Epidermal melanocyte (primary cell): ENCODE measurements around the gene CDHR5.
A peak's percentile ranks its signal among the peaks of the same experiment; 100 is the strongest.
"Not testable (repeated sequence)": the region's sequence is repeated elsewhere in the genome, so short reads cannot be mapped to it uniquely, and the experiment has no call there.

Experiments used
- DNase-seq: peaks from one replicate; pipeline ENCODE4 v3.0.0; 2011; ENCODE audit warnings: low spot score; ENCODE audit not compliant: insufficient read length

CDHR5 gene

DNA sequence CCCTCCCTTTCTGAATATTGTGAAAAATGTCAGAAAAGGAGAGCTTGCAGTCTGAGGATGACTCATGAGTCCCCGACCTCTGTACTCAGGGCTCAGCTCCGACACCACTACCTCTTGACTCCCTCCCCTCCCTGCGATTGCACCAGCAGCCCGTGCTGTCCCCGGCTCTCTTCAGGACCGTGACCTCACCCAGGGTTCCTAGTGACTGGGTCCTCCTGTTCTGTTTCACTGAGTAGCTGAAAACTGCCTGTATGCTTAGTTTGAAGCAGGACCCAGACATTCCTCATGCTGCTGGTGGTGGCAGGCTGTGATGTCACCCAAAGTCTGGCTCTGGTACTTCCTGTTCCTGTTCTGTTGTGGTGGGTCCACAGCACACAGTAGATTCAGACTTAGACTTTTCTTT, 36.8 kb downstream of the CDHR5 start:
- no peak for DNase-seq

DNA sequence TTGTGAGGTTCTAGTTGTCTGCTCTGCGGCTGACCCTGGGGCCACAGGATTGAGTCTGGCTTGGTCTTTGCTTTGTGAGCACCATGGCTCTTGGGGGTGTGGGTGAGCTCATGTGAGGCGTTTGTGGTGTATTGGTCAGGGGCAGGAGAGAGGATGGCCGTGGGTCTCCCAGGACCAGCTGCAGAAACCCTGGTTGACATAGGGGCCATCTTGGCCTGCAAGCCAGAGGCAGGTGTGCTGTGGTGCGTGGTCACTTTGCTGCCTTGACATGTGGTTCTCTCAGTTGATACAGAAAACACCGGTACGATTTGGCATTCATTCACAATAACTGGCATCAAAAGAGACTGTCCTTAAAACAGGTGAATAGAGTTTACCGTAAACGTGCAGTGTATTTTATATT, 37.2 kb downstream of the CDHR5 start:
- no peak for DNase-seq

DNA sequence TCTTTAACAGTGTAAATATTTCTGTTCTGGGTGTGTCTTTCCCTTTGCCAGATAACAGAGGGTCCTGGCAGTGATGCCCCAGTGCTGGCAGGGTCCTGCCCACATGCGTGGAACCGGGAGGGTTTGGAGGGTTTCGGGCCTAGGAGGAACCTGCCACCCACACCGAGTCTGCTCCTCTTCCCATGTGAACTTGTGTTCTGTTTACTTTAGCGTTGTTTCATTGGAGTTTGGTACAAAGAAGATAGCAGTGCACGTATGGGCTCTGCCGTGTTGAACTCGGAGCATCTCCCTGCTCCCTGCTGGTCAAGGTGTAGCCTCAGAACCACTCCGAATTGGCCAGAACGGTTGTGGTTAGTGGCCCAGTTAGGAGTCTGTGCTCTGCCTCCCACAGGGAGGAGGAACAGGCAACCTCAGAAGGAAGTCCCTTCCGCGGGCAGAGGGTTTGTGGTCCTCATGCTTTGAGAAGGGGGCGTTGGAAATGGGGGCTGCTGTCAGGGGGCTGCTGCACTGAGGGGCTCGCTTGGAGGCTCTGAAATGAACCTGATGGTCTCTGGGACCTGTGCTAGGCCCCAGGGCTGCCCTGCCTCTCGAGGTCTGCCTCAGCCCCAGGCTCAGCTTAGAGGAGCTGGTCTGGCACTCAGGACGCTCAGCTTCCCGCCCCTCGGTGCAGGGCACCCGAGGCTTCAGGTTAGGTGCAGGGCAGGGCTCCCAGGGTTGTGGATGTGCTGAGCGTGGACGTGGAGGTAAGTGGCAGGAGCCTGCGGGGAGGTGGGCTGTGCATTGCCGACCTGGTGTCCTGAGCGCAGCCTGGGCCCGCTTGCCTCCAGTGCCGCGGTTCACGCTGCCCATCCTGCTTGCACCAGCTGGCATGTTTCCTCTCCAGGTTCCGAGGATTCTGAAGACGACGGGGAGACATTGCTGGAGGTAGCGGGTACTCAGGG, 38.1 kb downstream of the CDHR5 start:
- DNase-seq = no peak

DNA sequence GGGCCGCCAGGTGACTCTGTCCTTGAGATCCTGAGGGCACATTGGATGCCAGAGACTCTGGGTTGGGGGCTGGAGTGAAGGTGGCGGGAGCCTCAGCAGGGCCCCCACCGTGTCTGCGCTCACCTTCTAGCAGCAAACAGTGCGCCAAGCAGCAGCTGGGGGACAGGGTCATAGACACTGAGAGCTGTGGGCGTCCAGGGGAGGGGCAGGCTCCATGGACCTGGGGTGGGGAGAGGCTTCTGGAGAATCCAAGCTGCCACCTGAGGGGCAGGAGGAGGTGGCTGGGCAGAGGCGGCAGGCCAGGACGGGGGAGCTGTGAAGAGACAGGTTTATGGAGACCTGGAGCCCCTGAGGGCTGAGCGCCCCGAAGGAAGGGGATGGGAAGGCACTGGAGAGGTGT, 40.5 kb downstream of the CDHR5 start:
- no peak for DNase-seq

DNA sequence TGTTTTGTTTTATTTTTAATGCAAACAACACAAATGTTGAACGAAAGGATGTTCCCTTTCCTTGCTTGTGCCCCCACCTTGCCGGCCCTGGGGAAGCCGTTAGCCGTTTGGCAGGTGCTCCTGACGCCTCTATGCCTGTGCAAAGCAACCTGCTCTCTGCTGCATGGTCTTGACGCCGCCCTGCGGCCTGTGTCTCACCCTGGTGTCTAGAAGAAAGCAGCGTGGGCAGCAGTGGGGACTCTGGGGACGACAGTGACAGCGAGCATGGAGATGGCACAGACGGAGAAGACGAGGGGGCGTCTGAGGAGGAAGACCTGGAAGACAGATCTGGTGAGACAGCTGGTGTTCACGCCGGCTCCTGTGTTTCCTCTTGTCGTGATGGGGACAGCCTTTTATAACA, 43.0 kb downstream of the CDHR5 start:
- no peak for DNase-seq

DNA sequence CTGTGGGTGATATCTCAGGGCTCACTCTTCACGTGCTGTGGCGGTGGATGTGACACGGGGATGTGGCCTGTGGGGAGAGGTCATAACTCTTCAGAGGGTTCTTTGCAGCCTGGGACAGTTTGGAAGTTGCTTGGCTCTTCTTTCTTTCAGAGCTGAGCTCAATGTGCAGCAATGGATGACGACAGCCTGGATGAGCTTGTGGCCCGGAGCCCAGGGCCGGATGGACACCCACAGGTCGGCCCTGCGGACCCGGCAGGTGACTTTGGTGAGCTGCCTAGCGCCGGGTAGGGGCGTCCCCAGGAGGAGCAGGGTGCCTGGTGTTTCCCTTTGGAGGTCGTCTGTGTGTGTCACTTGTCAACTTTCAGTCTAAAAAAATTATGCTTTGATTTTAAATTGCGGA, 43.4 kb downstream of the CDHR5 start:
- DNase-seq = no peak

DNA sequence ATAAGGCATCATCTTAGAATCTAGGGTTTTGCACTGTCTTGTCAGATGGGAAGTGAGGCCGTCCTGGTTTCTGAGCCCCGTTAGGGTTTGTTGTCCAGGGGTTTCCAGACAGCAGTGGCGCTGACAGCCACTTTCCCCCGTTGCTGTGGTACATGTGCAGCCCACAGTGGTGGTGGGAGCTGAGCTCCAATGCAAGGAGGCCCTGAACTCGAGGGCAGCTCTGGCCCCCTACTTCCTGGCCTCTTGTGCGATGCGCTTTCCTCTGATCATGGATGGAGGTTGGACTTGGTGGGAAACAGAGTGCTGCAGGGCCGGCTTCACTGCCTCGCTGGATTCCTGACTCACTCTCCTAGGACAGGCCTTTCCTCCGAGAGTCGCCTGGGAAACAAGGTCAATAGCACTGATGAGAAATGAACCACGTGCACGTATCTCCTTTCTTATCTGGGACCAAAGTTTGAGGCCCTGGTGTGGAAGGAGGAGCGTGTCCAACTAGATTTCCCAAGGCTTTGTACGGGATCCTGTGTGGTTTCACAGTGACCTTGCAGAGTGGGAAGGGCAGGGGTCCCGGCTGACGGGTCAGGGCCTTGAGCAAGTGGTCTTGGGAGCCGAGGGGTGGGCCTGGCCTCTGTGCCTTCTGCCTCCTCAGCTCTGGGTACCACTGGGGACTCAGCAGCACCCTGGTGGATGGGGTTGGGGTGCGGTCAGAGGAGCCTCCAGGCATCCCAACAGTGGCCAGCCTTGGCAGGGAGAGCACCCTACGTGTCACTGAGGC, 44.7 kb downstream of the CDHR5 start:
- no peak for DNase-seq

DNA sequence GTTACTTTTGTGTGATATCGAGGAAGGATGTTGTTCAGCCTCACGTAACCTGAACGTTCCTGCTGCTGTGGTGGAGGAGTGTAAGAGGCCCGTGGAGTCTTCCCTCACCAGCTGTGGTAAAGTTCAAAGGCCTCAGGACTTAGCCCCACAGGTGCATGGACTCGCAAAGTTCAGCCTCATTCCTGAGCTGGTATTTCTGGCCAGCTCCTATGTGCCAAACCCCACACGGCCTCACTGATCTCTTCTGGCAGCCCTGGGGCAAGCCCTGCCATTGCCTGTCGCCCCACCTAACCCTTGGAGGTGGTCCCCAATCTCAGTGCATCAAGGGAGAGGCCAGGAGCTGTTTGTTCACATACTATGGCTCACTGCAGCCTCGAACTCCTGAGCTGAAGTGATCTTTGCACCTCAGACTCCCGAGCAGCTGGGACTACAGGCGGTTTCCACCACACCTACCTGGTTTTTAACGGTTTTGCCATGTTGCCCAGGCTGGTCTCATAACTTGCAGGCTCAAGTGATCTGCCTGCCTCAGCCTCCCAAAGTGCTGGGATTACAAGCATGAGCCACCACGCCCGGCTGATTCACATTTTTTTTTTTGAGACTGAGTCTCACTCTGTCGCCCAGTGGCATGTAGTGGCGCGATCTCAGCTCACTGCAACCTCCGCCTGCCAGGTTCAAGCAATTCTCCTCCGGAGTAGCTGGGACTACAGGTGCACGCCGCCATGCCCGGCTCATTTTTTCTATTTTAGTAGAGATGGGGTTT, 46.3 kb downstream of the CDHR5 start:
- no peak for DNase-seq

DNA sequence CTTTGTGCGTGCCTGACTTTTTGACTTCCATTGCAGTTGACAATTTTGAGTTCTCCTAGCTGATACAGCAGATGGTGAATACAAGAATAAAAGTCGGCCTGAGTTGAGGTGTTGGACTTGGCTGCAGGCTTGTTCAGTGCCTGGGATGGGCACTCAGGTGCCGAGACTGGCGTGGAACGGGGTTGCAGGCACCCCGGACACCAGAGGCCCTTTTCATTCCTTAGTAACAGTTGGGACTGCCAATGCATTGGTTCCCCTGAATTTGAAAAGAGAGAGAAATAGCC, 47.2 kb downstream of the CDHR5 start:
- no peak for DNase-seq

DNA sequence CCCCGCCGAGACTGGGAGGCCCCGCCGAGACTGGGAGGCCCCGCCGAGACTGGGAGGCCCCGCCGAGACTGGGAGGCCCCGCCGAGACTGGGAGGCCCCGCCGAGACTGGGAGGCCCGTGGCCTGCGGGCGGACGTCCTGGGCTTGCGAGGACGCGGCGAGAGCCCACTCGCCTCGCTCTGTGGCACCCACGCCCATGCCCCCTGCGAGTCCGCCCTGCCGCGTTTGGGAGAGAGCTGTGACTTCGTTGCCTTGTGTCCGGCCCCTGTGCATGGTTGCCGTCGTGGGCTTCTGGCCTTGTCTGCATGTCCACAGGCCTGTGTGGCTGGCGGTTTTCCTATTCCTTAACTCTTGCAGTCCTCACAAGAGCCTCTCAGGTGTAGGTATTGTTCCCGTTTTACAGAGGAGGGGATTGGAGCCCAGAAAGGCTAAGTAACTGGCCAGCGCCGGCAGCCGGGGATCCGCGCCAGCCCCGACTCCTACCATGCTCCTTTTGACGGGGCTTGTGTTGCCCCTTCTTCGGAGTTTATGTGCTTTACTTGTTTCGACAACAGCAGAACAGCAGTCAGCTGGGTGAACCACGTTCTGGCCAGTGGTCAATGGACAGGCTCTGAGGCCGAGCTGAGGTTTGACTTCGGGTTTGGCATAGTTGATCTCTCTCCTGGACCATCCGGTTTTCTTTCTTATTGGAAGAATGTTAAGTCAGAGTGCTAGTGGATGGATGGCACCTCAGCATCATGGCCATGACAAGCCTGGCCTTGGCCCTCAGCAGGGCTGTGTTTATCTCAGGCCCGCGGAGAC, 47.7 kb downstream of the CDHR5 start:
- DNase-seq = no peak

DNA sequence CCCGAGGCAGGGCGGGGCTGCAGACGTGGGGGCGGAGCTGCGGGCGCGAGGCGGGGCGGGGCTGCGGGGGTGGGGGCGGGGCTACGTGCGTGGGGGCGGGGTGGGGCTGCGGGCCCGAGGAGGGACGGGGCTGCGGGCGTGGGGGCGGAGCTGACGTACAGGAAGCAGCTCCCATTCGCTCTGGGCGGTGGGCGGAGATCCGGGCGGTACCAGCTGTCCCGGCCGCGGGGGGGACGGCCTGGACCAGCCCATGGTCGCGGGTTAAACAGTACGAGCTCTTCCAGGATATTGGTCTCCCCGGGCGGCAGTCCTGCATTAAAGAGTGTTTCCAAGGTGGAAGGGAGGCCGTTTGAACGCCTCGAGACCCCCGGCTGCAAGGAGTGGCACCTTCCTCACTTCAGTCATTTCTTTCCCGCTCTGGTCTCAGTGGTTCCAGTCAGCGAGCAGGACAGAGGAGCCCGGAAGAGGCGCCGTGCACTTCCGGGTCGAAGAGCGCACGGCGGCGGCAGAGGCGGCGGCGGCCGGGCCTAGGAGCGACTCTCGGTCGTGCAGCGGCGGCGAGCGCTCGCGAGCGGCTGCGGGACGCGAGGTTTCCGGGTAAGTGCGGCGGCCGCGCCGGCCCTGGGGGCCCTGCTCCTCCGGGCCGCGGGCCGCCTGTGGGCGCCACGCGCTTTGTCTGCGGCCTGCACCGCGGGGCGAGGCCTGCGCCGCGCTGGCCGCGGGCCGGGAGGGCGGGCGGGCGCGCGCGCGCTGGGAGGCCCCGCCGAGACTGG, 48.6 kb downstream of the CDHR5 start, which contains the start of gene PHRF1:
Gene PHRF1, plus strand, starts transcription at position 475 of the 773 bp plus-strand sequence. CDS start 5,043 bp downstream, outside the sequence.
- peak; percentile 100 for DNase-seq

DNA sequence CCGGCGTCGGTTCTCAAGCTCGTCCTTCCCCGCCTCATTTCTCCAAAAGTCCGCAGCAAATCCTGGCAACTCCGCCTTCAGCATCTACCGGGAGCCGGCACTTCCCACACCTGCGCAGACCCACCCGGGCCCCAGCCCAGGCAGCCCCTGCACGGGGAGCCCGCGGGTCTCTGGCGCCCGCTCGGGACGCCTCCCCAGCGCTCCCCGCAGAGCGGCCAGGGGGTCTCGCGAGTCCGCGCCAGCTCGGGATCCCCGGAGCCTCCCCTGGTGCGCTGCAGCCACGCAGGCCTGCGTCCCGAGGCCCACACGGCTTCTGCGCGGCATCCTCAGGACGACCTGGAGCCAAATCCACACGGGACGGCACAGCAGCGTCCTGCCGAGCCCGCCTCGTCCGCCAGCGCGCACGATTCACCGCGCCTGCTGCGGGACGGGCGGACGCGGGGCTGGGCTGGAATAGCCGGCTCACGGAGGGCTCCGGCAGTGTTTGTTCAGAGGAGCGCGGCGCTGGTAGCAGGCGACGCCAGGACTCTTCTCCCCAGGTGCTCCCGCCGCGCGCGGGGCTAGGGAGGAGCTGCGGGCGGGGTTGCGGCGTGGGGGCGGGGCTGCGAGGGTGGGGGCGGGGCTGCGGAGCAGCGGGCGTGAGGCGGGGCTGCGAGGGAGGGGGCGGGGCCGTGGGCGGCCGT, 49.3 kb downstream of the CDHR5 start:
- DNase-seq = peak; percentile 79

DNA sequence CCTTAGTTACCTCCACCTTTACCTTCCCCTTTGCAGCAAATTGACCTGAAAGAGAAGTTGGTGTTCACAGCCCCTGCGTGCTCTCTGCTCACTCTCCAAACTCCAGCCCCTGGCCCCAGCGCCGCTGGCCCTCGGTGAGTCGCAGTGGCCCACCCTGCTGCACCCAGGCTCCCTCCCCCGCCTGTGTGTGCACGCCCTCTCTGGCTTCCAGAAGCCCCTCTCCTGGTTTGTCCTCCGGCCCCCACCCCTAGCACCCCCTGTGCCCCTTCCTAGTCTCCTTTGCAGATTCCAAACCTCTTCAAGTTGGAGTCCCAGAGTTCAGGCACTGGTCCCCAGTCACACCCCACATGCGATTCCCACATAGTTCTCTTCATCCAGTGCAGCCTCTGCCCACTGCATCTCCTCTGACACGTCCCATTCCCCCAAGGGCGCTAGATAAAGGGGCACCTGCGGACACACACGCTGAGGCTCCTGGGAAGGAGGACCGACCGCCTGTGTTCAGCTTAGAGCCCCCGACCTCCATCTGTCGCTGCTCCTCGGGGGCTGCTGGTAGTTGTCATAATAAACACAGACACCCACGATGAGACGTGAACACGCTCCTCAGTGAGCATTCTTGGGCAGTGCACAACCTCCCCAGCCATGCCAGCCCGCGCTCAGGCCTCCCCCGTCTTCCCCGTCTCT, 50.0 kb downstream of the CDHR5 start:
- DNase-seq = no peak

DNA sequence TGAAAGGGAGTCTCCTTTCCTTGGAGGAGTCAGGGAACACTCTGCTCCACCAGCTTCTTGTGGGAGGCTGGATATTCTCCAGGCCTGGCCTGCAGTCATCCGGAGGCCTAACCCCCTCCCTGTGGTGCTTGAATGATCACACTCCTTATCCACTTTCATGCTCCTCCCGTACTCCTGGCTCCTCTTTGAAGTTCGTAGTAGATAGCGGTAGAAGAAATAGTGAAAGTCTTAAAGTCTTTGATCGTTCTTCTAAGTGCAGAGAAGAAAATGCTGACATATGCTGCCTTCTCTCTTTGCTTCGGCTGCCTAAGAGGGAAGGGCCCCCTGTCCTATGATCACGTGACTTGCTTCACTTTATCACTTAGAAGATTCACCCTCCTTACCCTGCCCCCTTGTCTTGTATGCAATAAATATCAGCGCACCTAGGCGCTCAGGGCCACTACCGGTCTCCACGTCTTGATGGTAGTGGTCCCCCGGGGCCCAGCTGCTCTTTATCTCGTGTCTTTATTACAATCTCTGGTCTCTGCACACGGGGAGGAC, 50.7 kb downstream of the CDHR5 start:
- DNase-seq = not testable (repeated sequence)

DNA sequence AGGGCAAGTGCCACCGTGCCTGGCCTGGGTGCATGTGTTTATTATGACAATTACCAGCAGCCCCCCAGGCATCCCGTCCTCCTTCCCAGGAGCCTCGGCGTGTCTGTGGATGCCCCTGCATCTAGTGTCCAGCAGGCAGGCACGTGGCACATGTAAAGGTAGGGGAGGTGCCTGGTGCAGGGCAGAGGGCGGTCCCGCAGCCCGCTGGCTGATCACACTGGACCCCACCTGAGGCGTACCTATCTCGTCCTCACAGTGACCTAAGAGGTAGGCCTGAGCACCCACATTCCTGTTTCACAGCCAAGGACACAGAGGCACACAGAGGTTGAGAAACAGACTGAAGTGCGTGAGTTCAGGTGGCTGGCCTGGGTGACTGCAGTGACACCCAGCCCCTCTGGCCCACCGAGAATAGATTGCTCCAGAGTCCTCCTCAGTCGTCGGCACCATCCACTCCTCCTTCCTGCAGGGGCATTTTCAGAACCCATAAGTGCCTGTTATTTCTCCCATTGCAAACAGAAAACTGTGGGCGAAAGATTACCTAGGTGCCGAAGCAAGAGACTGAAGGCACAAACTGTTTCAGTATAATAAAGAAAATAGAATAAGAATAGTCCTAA, 51.5 kb downstream of the CDHR5 start:
- DNase-seq = no peak

DNA sequence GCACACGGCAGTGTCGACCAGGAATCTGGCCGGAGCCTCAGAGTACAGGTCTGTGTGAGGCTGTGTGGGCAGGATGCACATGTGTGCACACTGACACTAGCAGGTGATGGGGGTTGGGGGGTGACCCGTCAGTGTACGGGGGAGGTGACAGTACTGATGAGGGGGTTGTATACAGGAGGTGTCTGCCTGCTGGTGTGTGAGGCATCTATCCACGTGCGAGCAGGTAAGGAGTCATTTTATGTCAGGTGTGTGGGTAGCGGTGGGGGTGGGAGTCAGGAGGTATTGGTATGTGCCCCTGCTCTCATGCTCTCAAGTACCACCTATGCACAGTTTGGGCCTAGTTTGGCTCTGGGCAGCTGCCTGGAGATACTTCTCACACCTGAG, 53.0 kb downstream of the CDHR5 start:
- DNase-seq = no peak

DNA sequence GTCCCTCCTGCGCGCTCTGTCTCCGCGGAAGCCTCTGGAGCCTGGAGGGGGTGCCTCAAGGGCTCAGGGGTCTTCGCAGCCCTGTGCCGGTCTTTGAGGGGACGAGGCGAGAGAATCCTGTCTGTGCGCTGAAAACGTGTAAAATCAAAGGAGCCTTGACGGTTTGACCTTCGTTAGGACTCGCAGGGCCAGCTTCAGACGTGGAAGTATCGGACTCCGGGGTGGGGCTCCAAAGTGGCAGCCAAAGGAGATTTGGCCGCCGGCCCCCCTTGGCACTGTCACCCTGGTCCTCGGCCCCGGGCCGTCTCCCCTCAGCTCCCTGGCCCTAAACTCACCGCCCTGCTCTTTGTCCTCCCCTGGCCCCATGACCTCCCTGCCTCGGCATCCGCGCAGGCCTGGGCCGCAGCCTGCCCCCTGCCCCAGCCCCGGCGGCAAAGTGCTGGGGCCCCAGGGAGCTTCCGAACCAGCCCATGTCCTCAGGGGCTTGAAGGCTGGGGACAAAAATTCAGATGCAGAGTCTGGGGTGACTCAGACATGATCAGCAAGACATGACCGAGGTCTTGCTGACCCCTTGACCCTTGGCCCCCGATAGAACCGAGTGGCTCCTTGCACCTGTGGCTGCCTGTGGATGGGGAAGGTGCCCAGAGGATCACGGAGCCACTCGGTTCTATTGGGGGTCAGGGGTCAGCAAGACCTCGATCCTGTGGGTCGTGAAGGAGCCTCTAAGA, 55.4 kb downstream of the CDHR5 start:
- DNase-seq = no peak
